Skeletal muscle satellite cell (primary cell): ENCODE results near the gene ADARB1. TPM values are rescaled to one million over a fixed set of nuclear protein-coding genes. Genes with fewer than 3 reads are reported as not detected.
A peak's percentile ranks its signal among the peaks of the same experiment; 100 is the strongest.
"Not testable (repeated sequence)": the region's sequence is repeated elsewhere in the genome, so short reads cannot be mapped to it uniquely, and the experiment has no call there.

ENCODE experiments used
- H3K27me3 ChIP-seq: 2 replicates; pipeline ENCODE4 v1.7.0; 2013; ENCODE audit warnings: low read length; ENCODE audit not compliant: control insufficient read depth, insufficient read depth
- H3K36me3 ChIP-seq: 2 replicates; pipeline ENCODE4 v1.7.0; 2013; ENCODE audit warnings: mild to moderate bottlenecking, control low read depth, low read length; ENCODE audit not compliant: insufficient read depth
- H3K4me1 ChIP-seq: 2 replicates; pipeline ENCODE4 v1.7.0; 2013; ENCODE audit warnings: low read length; ENCODE audit not compliant: control insufficient read depth, insufficient read depth
- H3K4me2 ChIP-seq: 2 replicates; pipeline ENCODE4 v1.7.0; 2013; ENCODE audit warnings: mild to moderate bottlenecking, low read length
- H3K4me3 ChIP-seq: 2 replicates; pipeline ENCODE4 v1.7.0; 2013; ENCODE audit warnings: low read length
- H3K9ac ChIP-seq: 2 replicates; pipeline ENCODE4 v1.7.0; 2013; ENCODE audit warnings: mild to moderate bottlenecking, low read depth, low read length, moderate library complexity
- H3K9me3 ChIP-seq: replicated peaks from 2 replicates; pipeline ENCODE4 v1.7.0; 2013; ENCODE audit warnings: mild to moderate bottlenecking, control low read depth, low read length
- total RNA-seq: library from RNA; depleted of rRNA; stranded (reverse); fragments of >200 nt; gene quantifications from 2 replicates; pipeline ENCODE4 v1.2.3, GENCODE V29; 2012; rRNA removed

ADARB1 gene
- total RNA-seq, result 2.5 and 7.4 TPM in 2 replicates

GRCh38 chr21:45074048-45074817 lies at the start of gene ADARB1:
TSS of gene ADARB1 (plus strand) at chr21:45074580. CDS start at chr21:45171657, 97,077 bp downstream.
- Histone ChIP-seq H3K27me3 (no peaks in the 10 kb centered on the region), H3K9me3 (no peaks in the 10 kb centered on the region), H3K36me3 (peaks cover 8% of the 10 kb centered on the region), H3K4me3 (peak within 1 kb of the TSS; percentile 88), H3K9ac (peak within 1 kb of the TSS; percentile 97), H3K4me2 (peak within 1 kb of the TSS; percentile 87), H3K4me1 (peaks cover 55% of the 10 kb centered on the region)

GRCh38 chr21:45026066-45026745 lies 48.2 kb upstream of the ADARB1 start:
- Histone ChIP-seq H3K4me2 (no peak overlapping the region), H3K27me3 (no peaks in the 10 kb centered on the region), H3K36me3 (no peaks in the 10 kb centered on the region), H3K4me1 (peaks cover 18% of the 10 kb centered on the region), H3K4me3 (no peak overlapping the region), H3K9me3 (peaks cover 5% of the 10 kb centered on the region), H3K9ac (no peak overlapping the region)

GRCh38 chr21:45026826-45027225 lies 47.6 kb upstream of the ADARB1 start:
- H3K4me1 ChIP-seq, result peaks cover 18% of the 10 kb centered on the region
- no peaks in the 10 kb centered on the region for H3K36me3 ChIP-seq
- H3K4me2 ChIP-seq, result no peak overlapping the region
- H3K4me3 ChIP-seq, result no peak overlapping the region
- no peaks in the 10 kb centered on the region for H3K27me3 ChIP-seq
- no peak overlapping the region for H3K9ac ChIP-seq
- H3K9me3 ChIP-seq, result peaks cover 5% of the 10 kb centered on the region

- H3K36me3 ChIP-seq, result no peaks in the 10 kb centered on the region
- no peaks in the 10 kb centered on the region for H3K27me3 ChIP-seq
- H3K4me3 ChIP-seq, result no peak overlapping the region
- no peak overlapping the region for H3K4me2 ChIP-seq
- peaks cover 18% of the 10 kb centered on the region for H3K4me1 ChIP-seq
- H3K9me3 ChIP-seq, result peaks cover 5% of the 10 kb centered on the region
- no peak overlapping the region for H3K9ac ChIP-seq
Observed at GRCh38 chr21:45027241-45028196, 46.9 kb upstream of the ADARB1 start.

- H3K4me3 ChIP-seq, H3K4me2 ChIP-seq, H3K9me3 ChIP-seq, H3K9ac ChIP-seq, H3K27me3 ChIP-seq, H3K36me3 ChIP-seq: not testable (repeated sequence)
- peaks cover 25% of the 10 kb centered on the region for H3K4me1 ChIP-seq
Observed at GRCh38 chr21:45028645-45029044, 45.7 kb upstream of the ADARB1 start.

- Histone ChIP-seq H3K9ac (no peak overlapping the region), H3K4me1 (peaks cover 33% of the 10 kb centered on the region), H3K27me3 (no peaks in the 10 kb centered on the region), H3K36me3 (no peaks in the 10 kb centered on the region), H3K4me2 (no peak overlapping the region), H3K9me3 (no peaks in the 10 kb centered on the region), H3K4me3 (no peak overlapping the region)
Observed at GRCh38 chr21:45029298-45029947, 45.0 kb upstream of the ADARB1 start.

GRCh38 chr21:45029948-45030681 lies 44.3 kb upstream of the ADARB1 start:
- Histone ChIP-seq H3K4me3 (no peak overlapping the region), H3K4me2 (peak overlapping the region; percentile 40), H3K27me3 (no peaks in the 10 kb centered on the region), H3K4me1 (peaks cover 40% of the 10 kb centered on the region), H3K36me3 (no peaks in the 10 kb centered on the region), H3K9ac (peak overlapping the region; percentile 20), H3K9me3 (no peaks in the 10 kb centered on the region)

- peaks cover 40% of the 10 kb centered on the region for H3K4me1 ChIP-seq
- H3K9me3 ChIP-seq, result no peaks in the 10 kb centered on the region
- H3K36me3 ChIP-seq, result no peaks in the 10 kb centered on the region
- peak overlapping the region; percentile 40 for H3K4me2 ChIP-seq
- peak overlapping the region; percentile 20 for H3K9ac ChIP-seq
- no peak overlapping the region for H3K4me3 ChIP-seq
- H3K27me3 ChIP-seq, result no peaks in the 10 kb centered on the region
Observed at GRCh38 chr21:45030682-45031570, 43.5 kb upstream of the ADARB1 start.

GRCh38 chr21:45031571-45032191 lies 42.7 kb upstream of the ADARB1 start:
- H3K9me3 ChIP-seq, result peaks cover 3% of the 10 kb centered on the region
- H3K9ac ChIP-seq, result no peak overlapping the region
- peaks cover 40% of the 10 kb centered on the region for H3K4me1 ChIP-seq
- H3K4me2 ChIP-seq, result no peak overlapping the region
- H3K4me3 ChIP-seq, result no peak overlapping the region
- H3K36me3 ChIP-seq, result no peaks in the 10 kb centered on the region
- H3K27me3 ChIP-seq, result no peaks in the 10 kb centered on the region
